Common myeloid progenitor, CD34-positive (primary cell): ENCODE data around the gene RAD52.

Experiments
- CTCF ChIA-PET: fragments of 350-600 bp; sonication (Branson Sonifier 250); formaldehyde crosslinking; loops from one replicate; lab custom pipeline; 2021; ENCODE audit warnings: antibody characterized with exemption; lab: Charles Lee
- POLR2A ChIA-PET: fragments of 350-600 bp; sonication (Branson Sonifier 250); formaldehyde crosslinking; loops from one replicate; lab custom pipeline; 2021; ENCODE audit warnings: antibody characterized with exemption; lab: Charles Lee
- DNase-seq, 3 donors: peaks; one replicate each; pipeline versions ENCODE4 v3.0.0 to v3.0.0-alpha.2; 2013
- H3K27ac ChIP-seq, 2 experiments: 1 replicate in 1 of 2; 2 replicates in 1 of 2; pipeline ENCODE4 v1.7.0; 2013; ENCODE audit warnings: inconsistent platforms in 2 of 2, low read length in 2 of 2, mild to moderate bottlenecking in 2 of 2, low read depth in 1 of 2, moderate library complexity in 1 of 2; ENCODE audit not compliant: severe bottlenecking in 2 of 2, insufficient read depth in 1 of 2, poor library complexity in 1 of 2
- H3K27me3 ChIP-seq, 5 experiments: replicated peaks in 2 of 5; 1 replicate in 3 of 5; 2 replicates in 2 of 5; pipeline versions ENCODE4 v1.6.1 to v1.7.0; 2013; ENCODE audit warnings: low read length in 4 of 5, mild to moderate bottlenecking in 2 of 5, moderate library complexity in 2 of 5, inconsistent platforms in 1 of 5; ENCODE audit not compliant: insufficient read depth in 5 of 5, control insufficient read depth in 4 of 5
- H3K36me3 ChIP-seq, 4 experiments: 1 replicate in 2 of 4; 2 replicates in 2 of 4; pipeline versions ENCODE4 v1.6.1 to v1.7.0; 2013; ENCODE audit warnings: low read length in 3 of 4, control low read depth in 1 of 4, mild to moderate bottlenecking in 1 of 4; ENCODE audit not compliant: control insufficient read depth in 4 of 4, insufficient read depth in 4 of 4
- H3K4me1 ChIP-seq, 4 experiments: 1 replicate in 3 of 4; 2 replicates in 1 of 4; pipeline versions ENCODE4 v1.6.1 to v1.7.1; 2013; ENCODE audit warnings: low read length in 3 of 4, mild to moderate bottlenecking in 3 of 4, control low read depth in 1 of 4, inconsistent platforms in 1 of 4, moderate library complexity in 1 of 4; ENCODE audit not compliant: control insufficient read depth in 4 of 4, insufficient read depth in 4 of 4; ENCODE audit errors: control extremely low read depth in 1 of 4
- H3K4me3 ChIP-seq, 7 experiments: 1 replicate in 4 of 7; 2 replicates in 3 of 7; pipeline versions ENCODE4 v1.5.1 to v1.7.0; 2013; ENCODE audit warnings: mild to moderate bottlenecking in 7 of 7, low read length in 6 of 7, moderate library complexity in 6 of 7, inconsistent platforms in 2 of 7, low read depth in 2 of 7, control low read depth in 1 of 7; ENCODE audit not compliant: insufficient read depth in 4 of 7, control insufficient read depth in 1 of 7; ENCODE audit errors: extremely low read depth in 1 of 7
- H3K9me3 ChIP-seq, 5 experiments: 1 replicate in 4 of 5; 2 replicates in 1 of 5; pipeline versions ENCODE4 v1.6.1 to v1.7.1; 2013; ENCODE audit warnings: low read length in 4 of 5, mild to moderate bottlenecking in 2 of 5, inconsistent platforms in 1 of 5, low read depth in 1 of 5, moderate library complexity in 1 of 5; ENCODE audit not compliant: control insufficient read depth in 4 of 5, insufficient read depth in 2 of 5; ENCODE audit errors: control extremely low read depth in 1 of 5
- WGBS: methylation state at CpG from one replicate; pipeline ENCODE4 v1.1.5; 2013; ENCODE audit not compliant: insufficient coverage; 5-methylcytosine and 5-hydroxymethylcytosine counted together

The RAD52 gene

DNA sequence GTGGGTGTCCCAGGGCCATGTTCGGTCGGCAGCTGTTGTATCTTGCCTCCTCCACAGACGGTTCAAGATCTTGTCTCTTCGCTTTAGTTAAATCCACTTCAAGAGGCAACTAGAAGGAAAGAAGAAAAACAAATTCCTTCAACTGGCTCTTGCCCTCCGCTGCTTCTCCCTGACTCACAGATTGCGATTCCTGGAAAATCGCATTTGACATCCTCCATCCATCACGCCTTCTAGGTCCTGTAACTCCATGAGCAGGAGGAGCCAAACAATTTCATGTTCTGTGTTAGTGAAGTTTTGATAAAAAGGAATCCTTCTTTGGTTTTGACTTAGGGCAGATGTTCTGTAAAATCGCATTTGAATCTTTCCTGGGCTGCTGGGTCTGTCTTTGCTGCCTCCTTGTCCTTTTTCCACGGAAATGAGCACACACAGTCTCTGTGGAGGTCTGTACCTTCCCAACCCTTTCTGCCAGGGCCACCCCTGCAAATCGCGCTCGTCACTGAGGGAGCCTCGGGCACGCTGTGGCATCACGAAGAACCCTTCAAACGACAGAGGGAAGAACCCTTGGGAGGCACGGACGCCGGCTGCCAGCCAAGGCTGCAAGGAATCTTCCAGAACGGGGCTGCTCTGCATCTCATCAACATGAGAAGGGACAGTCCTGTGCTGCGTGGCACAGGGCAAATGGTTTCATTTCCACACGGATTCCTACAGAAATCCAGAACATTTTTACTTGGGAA, 32.6 kb downstream of the RAD52 start:
- no peaks in the 10 kb centered on the region for H3K27me3 ChIP-seq
- peaks cover 8 to 62% (median 37%) of the 10 kb centered on the region in 4 experiments for H3K36me3 ChIP-seq
- peak overlapping the region in 1 of 2 experiments; percentile 44 for H3K27ac ChIP-seq
- CTCF ChIA-PET = no interaction called here
- H3K4me1 ChIP-seq = peaks cover 8 to 50% (median 37%) of the 10 kb centered on the region in 4 experiments
- H3K9me3 ChIP-seq = no peaks in the 10 kb centered on the region
- H3K4me3 ChIP-seq = no peak overlapping the region
- POLR2A ChIA-PET = no interaction called here
- DNase-seq = no peak
- WGBS = 97% methylated on average over 20 of the region's 23 CpGs

DNA sequence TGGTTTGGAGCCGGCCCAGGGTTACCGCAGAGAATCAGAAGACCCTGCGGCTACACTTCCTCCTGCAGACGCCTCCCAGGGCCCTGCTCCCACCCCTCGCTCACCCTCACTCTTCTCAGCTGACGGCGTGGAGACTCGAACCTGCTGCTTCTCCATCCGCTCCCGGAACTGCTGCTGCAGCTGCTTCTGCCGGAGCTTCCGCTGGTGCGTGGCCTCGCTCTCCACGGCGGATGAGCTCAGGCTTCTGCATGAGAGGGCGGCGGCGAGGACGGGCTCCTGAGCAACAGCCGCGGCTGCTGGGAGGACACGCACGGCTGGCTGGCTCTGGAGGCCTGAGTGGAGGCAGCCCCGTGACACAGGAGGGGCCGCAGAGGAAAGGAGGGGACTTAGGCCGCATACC, 33.3 kb downstream of the RAD52 start:
- Histone ChIP-seq H3K36me3 (peaks cover 8 to 60% (median 36%) of the 10 kb centered on the region in 4 experiments), H3K4me3 (no peak overlapping the region), H3K4me1 (peaks cover 8 to 55% (median 43%) of the 10 kb centered on the region in 4 experiments), H3K27me3 (no peaks in the 10 kb centered on the region), H3K27ac (no peak overlapping the region), H3K9me3 (no peaks in the 10 kb centered on the region)
- POLR2A ChIA-PET = no interaction called here
- WGBS = 72% methylated on average over 16 of the region's 27 CpGs
- DNase-seq = peak; percentile 52 to 75 (median 58)
- CTCF ChIA-PET = interaction anchor here (0.7 kb wide), 1 partner anchor 33 kb away, joined by 3 read pairs; the partner anchor contains the start of gene RAD52

DNA sequence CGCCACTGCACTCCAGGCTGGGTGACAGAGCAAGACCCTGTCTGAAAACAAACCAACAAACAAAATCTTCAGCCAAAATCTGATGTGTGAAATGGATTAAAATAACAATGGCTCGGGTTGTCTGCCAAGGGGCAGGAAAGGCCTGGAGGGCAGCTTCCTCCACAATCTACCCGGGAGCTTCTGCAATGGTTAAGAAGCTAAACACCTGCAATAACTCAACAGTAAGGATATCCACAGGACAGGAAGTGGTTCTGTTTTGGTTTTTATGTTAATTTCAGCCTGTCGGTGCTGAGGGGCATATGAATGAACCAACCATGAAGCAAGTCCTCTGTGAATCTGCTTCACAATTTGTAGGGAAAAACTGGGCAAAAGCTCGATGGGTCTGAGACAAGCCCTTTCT, 34.4 kb downstream of the RAD52 start:
- POLR2A ChIA-PET = interaction anchor here (0.8 kb wide), 1 partner anchor 34 kb away, joined by 3 read pairs; the partner anchor contains the start of gene RAD52
- H3K36me3 ChIP-seq = peaks cover 8 to 60% (median 31%) of the 10 kb centered on the region in 4 experiments
- H3K27me3 ChIP-seq = no peaks in the 10 kb centered on the region
- peaks cover 15 to 66% (median 52%) of the 10 kb centered on the region in 4 experiments for H3K4me1 ChIP-seq
- DNase-seq = peak in 2 of 3 donors; percentile 49 to 62
- H3K27ac ChIP-seq = peak overlapping the region in 1 of 2 experiments; percentile 69
- peak overlapping the region in 2 of 7 experiments; percentile 1 to 28 for H3K4me3 ChIP-seq
- WGBS = 29% methylated on average over 2 of the region's 5 CpGs
- CTCF ChIA-PET = interaction anchor here (0.5 to 1.4 kb wide), 3 partner anchors 29 to 34 kb away, joined by 3 to 6 read pairs (median 3); partner anchors contain the start of gene RAD52
- H3K9me3 ChIP-seq = no peaks in the 10 kb centered on the region

DNA sequence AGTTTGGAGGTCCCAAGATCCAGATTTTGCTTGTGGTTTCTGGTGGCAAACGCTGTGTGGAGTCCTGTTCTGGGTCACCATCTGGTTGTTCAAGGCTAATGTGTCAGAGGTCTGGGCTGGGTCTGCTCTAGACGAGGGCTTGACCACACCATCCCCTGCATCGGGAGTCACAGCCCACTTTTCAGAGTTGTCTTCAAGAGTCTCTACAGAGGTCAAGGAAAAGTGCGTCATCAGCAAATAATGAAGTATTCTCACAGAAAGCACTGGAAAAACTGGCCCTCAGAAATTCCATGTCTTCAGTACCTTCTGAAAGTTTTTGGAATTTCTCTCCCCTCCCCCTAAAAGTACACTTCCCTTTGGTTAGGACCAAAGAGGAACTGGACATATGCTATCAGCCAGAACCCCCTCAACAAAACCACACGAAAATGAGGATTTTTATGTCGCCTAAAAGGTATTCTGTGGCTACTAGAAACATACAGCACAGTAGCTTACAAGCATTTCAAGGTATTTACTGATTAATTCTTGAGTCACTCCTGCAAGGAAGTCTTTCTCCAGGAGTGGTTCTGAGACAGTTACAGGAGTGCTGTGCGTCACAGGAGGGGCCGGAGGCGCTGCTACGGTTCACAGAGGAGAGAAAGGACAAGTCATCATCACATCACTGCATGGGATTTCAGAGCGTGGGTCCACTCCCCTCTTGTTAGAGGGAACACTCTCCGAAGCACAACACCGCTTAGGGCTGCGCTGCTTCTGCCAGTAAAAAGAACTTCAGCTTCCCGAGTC, 35.4 kb downstream of the RAD52 start:
- no peaks in the 10 kb centered on the region for H3K27me3 ChIP-seq
- H3K9me3 ChIP-seq = no peaks in the 10 kb centered on the region
- peaks cover 8 to 67% (median 35%) of the 10 kb centered on the region in 4 experiments for H3K36me3 ChIP-seq
- ChIA-PET CTCF (interaction anchor here (1.2 to 1.4 kb wide), 2 partner anchors 35 to 38 kb away, joined by 3 read pairs; partner anchors contain the start of gene RAD52), POLR2A (no interaction called here)
- peaks cover 15 to 76% (median 54%) of the 10 kb centered on the region in 4 experiments for H3K4me1 ChIP-seq
- peak in 2 of 3 donors; percentile 27 to 42 for DNase-seq
- WGBS = 63% methylated on average over 13 of the region's 15 CpGs
- H3K4me3 ChIP-seq = peak overlapping the region in 2 of 7 experiments; percentile 11 to 17
- H3K27ac ChIP-seq = peak overlapping the region in 1 of 2 experiments; percentile 69

DNA sequence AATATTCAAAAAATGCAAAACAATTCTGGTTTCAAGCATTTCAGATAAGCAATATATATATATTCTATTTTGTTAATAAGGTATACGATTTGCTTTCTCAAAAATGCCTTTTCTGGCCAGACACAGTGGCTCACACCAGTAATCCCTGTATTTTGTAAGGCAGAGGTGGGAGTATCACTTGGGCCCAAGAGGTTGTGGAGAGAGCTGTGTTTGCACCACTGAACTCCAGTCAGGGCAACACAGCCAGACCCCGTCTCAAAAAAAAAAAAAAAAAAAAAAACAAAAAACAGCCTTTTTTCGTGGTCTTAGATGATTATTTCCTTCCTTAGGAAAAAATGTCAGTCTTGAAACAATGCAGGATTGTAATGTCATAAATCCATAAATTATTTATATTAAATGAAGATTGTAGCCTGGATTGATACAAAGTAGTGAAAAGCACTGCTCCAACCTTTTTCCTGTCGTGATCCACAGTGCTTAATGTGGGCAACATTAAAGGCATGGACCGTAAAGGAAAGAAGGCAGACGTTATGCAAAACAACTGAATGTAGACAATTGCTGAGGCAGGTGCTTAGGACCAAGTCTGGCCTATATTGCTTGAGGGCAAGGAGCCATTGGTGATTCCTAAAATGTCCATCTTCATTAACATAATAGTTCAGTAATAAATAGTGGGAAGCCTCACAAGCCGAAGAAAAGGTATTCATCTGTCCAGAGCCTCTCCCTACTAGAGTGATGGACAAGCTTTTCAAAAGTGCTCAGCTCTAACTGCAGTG, 36.8 kb downstream of the RAD52 start:
- Histone ChIP-seq H3K4me1 (peaks cover 15 to 90% (median 60%) of the 10 kb centered on the region in 4 experiments), H3K27ac (no peak overlapping the region), H3K4me3 (no peak overlapping the region), H3K9me3 (no peaks in the 10 kb centered on the region), H3K36me3 (peaks cover 8 to 69% (median 33%) of the 10 kb centered on the region in 4 experiments), H3K27me3 (no peaks in the 10 kb centered on the region)
- DNase-seq = no peak
- ChIA-PET CTCF (interaction anchor here (0.9 to 1.2 kb wide), 2 partner anchors 12 to 39 kb away, joined by 3 read pairs; no protein-coding TSS in a partner anchor), POLR2A (interaction anchor here (0.7 kb wide), 1 partner anchor 350 kb away, joined by 3 read pairs; no protein-coding TSS in a partner anchor)
- 95% methylated on average over 5 of the region's 7 CpGs for WGBS

DNA sequence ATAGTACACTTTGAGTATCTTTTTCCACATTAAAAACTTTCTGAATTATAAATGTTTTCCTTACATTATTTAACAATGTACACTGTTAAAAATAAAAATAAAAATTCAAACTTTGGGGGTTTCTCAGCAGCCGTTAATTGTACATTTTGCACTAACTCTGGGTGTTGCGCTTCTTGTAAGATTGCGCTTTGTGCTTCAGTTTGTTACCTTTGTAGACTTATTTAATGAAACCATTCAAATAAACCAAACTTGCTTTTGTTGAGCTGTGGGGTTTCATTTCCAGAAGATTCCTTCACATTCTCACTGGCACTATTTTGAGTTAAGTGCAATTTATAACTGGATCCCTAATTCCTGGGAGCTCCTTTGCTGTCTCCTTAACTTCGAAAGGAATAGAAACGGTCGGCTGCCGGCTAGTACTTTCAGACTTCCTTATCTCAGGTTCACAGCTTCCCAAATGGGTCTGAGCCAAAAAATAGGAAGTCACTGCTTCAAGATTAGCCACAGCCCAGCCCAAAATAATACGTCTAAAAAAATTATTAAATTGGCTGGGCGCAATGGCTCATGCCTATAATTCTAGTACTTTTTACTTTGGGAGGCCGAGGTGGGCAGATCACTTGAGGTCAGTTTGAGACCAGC, 38.2 kb downstream of the RAD52 start:
- H3K4me1 ChIP-seq = peaks cover 15 to 91% (median 64%) of the 10 kb centered on the region in 4 experiments
- H3K36me3 ChIP-seq = peaks cover 10 to 68% (median 32%) of the 10 kb centered on the region in 4 experiments
- POLR2A ChIA-PET = interaction anchor here (0.6 to 1.6 kb wide), 5 partner anchors 10 to 79 kb away, joined by 3 to 5 read pairs (median 3); partner anchors contain the start of gene RAD52
- peak overlapping the region; percentile 40 to 77 for H3K27ac ChIP-seq
- H3K9me3 ChIP-seq = no peaks in the 10 kb centered on the region
- peak; percentile 89 to 94 (median 89) for DNase-seq
- CTCF ChIA-PET = interaction anchor here (0.9 to 1.6 kb wide), 3 partner anchors 88 to 313 kb away, joined by 3 to 4 read pairs (median 3); no protein-coding TSS in a partner anchor
- H3K27me3 ChIP-seq = no peaks in the 10 kb centered on the region
- WGBS = 9% methylated on average over 6 of the region's 10 CpGs
- peak overlapping the region in 3 of 7 experiments; percentile 24 to 56 (median 30) for H3K4me3 ChIP-seq
